ENCODE data around the gene SLX4IP. TPM values are rescaled to one million over a fixed set of nuclear protein-coding genes. Genes with fewer than 3 reads are reported as not detected.

SLX4IP gene
- total and polyA plus RNA-seq, 2 of the 13 experiments (the other 11 are each of a cell fraction or from before 2014, with no cell fraction given): 3.6 to 7.3 TPM

DNA sequence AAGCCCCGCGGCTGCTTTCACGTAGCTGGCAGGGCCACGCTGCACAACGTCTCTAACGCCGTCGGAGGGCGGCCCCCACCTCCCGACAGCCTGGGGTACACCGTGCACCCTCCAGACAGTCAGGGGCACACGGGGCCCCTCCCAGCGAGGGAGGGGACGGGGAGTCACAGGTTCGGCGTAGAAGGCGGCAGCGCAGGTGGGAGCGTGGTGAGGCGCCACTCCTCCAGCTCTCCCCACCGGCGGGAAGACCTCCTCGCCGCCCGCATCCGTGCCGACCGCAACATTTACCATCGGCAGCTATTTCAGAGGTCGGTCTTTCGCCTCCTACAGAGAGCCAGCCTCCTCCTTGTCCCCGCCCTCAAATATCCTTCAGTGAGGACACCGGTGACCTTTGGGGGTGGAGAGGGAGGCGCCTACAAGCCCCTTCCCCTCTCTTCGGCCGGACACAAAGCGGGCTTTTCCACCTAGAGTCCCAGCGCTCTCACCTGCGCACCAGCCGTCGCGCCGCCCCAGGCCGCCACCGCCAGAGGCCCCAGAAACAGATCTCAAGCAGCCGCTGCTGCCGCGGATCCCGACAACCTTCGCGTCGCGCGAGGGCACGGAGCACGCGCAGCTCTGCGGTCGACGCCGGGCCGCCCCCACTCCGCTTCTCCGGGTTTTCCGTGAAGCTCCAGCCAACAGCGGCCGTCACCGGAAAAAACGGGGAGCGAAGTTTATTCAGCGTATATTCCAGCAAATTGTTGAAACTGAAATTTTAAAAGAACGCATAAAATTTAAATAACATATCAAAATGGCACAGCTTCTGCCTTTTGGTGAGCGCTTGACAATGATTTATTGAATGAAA, 1.3 kb upstream of the SLX4IP start, which contains the start of gene MKKS (continued):
- TF ChIP-seq, protein P1, sequence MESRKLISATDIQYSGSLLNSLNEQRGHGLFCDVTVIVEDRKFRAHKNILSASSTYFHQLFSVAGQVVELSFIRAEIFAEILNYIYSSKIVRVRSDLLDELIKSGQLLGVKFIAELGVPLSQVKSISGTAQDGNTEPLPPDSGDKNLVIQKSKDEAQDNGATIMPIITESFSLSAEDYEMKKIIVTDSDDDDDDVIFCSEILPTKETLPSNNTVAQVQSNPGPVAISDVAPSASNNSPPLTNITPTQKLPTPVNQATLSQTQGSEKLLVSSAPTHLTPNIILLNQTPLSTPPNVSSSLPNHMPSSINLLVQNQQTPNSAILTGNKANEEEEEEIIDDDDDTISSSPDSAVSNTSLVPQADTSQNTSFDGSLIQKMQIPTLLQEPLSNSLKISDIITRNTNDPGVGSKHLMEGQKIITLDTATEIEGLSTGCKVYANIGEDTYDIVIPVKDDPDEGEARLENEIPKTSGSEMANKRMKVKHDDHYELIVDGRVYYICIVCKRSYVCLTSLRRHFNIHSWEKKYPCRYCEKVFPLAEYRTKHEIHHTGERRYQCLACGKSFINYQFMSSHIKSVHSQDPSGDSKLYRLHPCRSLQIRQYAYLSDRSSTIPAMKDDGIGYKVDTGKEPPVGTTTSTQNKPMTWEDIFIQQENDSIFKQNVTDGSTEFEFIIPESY (CRISPR knock-in tag; IDR thresholded peaks at IDR 0.05): peak; percentile 56; the same call in 1 of the 2 replicates
- TF ChIP-seq PAX8 (CRISPR knock-in tag; IDR thresholded peaks at IDR 0.05; ENCODE audit: borderline replicate concordance) (peak; percentile 78; the same call in 1 of the 2 replicates), AGO2 (optimal IDR thresholded peaks at IDR 0.05; ENCODE audit: low read depth, low read length) (peak; percentile 90), ZNF430 (CRISPR knock-in tag; IDR thresholded peaks at IDR 0.05) (peak; percentile 54; the same call in 1 of the 2 replicates), ZNF883 (CRISPR knock-in tag; IDR thresholded peaks at IDR 0.05; ENCODE audit: not compliant biosample characterization) (peak; percentile 87), SAP130 (CRISPR knock-in tag; IDR thresholded peaks at IDR 0.05; ENCODE audit: low read depth) (peak; percentile 68; the same call in 1 of the 2 replicates), ZNF766 (CRISPR knock-in tag; IDR thresholded peaks at IDR 0.05; ENCODE audit: borderline replicate concordance) (no peak; the same call in none of the 2 replicates), BCL6 (CRISPR knock-in tag; IDR thresholded peaks at IDR 0.05) (peak; percentile 18; the same call in 1 of the 2 replicates), NONO (IDR thresholded peaks at IDR 0.05) (no peak), NONO (CRISPR knock-in tag; conservative IDR thresholded peaks at IDR 0.05) (peak; percentile 96), ZSCAN21 (CRISPR knock-in tag; IDR thresholded peaks at IDR 0.05; ENCODE audit: borderline replicate concordance) (peak; percentile 94; the same call in 1 of the 2 replicates), RBM39 (IDR thresholded peaks at IDR 0.05; ENCODE audit: low read depth, low read length, poor library complexity, severe bottlenecking) (peak; percentile 98), CHCHD3 (CRISPR knock-in tag; IDR thresholded peaks at IDR 0.05) (peak; percentile 93), ZNF432 (CRISPR knock-in tag; IDR thresholded peaks at IDR 0.05; ENCODE audit: borderline replicate concordance) (no peak), ZNF660 (CRISPR knock-in tag; IDR thresholded peaks at IDR 0.05; ENCODE audit: borderline replicate concordance, low read depth) (peak; percentile 72; the same call in 1 of the 2 replicates), ZFP82 (CRISPR knock-in tag; IDR thresholded peaks at IDR 0.05; ENCODE audit: borderline replicate concordance) (no peak; the same call in 1 of the 2 replicates), U2AF1 (optimal IDR thresholded peaks at IDR 0.05; ENCODE audit: low read depth, low read length) (peak; percentile 50)
- TF ChIP-seq, protein P2, sequence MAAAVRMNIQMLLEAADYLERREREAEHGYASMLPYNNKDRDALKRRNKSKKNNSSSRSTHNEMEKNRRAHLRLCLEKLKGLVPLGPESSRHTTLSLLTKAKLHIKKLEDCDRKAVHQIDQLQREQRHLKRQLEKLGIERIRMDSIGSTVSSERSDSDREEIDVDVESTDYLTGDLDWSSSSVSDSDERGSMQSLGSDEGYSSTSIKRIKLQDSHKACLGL (CRISPR knock-in tag; IDR thresholded peaks at IDR 0.05): peak; percentile 93
- TF ChIP-seq, protein P3, sequence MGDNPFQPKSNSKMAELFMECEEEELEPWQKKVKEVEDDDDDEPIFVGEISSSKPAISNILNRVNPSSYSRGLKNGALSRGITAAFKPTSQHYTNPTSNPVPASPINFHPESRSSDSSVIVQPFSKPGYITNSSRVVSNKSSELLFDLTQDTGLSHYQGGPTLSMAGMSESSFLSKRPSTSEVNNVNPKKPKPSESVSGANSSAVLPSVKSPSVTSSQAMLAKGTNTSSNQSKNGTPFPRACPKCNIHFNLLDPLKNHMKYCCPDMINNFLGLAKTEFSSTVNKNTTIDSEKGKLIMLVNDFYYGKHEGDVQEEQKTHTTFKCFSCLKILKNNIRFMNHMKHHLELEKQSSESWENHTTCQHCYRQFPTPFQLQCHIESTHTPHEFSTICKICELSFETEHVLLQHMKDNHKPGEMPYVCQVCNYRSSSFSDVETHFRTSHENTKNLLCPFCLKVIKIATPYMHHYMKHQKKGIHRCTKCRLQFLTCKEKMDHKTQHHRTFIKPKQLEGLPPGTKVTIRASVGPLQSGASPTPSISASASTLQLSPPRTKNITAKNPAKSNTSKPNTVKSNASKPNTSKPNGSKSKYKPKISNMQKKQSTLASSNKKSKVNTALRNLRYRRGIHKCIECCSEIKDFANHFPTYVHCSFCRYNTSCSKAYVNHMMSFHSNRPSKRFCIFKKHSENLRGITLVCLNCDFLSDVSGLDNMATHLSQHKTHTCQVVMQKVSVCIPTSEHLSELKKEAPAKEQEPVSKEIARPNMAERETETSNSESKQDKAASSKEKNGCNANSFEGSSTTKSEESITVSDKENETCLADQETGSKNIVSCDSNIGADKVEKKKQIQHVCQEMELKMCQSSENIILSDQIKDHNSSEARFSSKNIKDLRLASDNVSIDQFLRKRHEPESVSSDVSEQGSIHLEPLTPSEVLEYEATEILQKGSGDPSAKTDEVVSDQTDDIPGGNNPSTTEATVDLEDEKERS (CRISPR knock-in tag; IDR thresholded peaks at IDR 0.05): 0 out of 2 replicates have a peak, but pooled peaks have one; percentile 54
- TF ChIP-seq, protein P4, sequence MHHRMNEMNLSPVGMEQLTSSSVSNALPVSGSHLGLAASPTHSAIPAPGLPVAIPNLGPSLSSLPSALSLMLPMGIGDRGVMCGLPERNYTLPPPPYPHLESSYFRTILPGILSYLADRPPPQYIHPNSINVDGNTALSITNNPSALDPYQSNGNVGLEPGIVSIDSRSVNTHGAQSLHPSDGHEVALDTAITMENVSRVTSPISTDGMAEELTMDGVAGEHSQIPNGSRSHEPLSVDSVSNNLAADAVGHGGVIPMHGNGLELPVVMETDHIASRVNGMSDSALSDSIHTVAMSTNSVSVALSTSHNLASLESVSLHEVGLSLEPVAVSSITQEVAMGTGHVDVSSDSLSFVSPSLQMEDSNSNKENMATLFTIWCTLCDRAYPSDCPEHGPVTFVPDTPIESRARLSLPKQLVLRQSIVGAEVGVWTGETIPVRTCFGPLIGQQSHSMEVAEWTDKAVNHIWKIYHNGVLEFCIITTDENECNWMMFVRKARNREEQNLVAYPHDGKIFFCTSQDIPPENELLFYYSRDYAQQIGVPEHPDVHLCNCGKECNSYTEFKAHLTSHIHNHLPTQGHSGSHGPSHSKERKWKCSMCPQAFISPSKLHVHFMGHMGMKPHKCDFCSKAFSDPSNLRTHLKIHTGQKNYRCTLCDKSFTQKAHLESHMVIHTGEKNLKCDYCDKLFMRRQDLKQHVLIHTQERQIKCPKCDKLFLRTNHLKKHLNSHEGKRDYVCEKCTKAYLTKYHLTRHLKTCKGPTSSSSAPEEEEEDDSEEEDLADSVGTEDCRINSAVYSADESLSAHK (CRISPR knock-in tag; IDR thresholded peaks at IDR 0.05; ENCODE audit: borderline replicate concordance): peak; percentile 75; the same call in 1 of the 2 replicates
